ENCODE results near the gene ARSA. TPM values are rescaled to one million over a fixed set of nuclear protein-coding genes. Genes with fewer than 3 reads are reported as not detected.

The ARSA gene
- total and polyA plus RNA-seq, 4 donors: 6.8 to 28.0 (median 15.8) TPM

DNA sequence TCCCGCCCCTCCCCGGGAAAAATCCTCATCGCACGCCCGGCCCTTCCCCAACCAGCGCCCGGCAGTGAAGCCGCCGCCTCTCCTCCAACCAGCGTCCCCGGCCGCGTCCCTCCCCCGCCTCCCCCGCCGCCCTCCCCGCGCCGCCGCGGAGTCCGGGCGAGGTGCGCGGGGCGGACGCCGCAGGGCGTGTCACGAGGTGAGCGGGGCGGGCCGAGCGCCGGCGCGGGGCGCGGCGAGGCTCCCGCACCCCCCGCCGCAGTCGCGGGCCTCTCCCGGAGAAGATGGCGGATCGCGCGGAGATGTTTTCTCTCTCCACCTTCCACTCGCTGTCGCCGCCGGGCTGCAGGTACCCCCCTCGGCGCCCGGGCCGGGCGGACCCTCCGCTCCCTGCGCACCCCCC is 27.4 kb downstream of the ARSA start, which contains the start of gene MAPK8IP2:
Gene MAPK8IP2, plus strand, starts transcription at position 256 of the 400 bp plus-strand sequence. Its CDS starts 26 bp downstream, at position 282.
- TF ChIP-seq, protein P1, sequence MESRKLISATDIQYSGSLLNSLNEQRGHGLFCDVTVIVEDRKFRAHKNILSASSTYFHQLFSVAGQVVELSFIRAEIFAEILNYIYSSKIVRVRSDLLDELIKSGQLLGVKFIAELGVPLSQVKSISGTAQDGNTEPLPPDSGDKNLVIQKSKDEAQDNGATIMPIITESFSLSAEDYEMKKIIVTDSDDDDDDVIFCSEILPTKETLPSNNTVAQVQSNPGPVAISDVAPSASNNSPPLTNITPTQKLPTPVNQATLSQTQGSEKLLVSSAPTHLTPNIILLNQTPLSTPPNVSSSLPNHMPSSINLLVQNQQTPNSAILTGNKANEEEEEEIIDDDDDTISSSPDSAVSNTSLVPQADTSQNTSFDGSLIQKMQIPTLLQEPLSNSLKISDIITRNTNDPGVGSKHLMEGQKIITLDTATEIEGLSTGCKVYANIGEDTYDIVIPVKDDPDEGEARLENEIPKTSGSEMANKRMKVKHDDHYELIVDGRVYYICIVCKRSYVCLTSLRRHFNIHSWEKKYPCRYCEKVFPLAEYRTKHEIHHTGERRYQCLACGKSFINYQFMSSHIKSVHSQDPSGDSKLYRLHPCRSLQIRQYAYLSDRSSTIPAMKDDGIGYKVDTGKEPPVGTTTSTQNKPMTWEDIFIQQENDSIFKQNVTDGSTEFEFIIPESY (IDR thresholded peaks at IDR 0.05): no peak
- TF ChIP-seq NR2F2 (IDR thresholded peaks at IDR 0.05) (no peak), HNF4G (IDR thresholded peaks at IDR 0.05) (no peak), TAF1 (conservative IDR thresholded peaks at IDR 0.05) (no peak), FOXA1 (IDR thresholded peaks at IDR 0.05) (no peak), RAD21 (IDR thresholded peaks at IDR 0.05) (no peak), HNF4A (conservative IDR thresholded peaks at IDR 0.05) (no peak), GABPA (IDR thresholded peaks at IDR 0.05 in 1 of 2, conservative IDR thresholded peaks at IDR 0.05 in 1 of 2) (no peak), FOXA2 (IDR thresholded peaks at IDR 0.05) (no peak), YY1 (IDR thresholded peaks at IDR 0.05) (no peak), CTCF (IDR thresholded peaks at IDR 0.05; ENCODE audit: low read depth, low read length, missing input control) (no peak), SP1 (IDR thresholded peaks at IDR 0.05) (no peak)
- TF ChIP-seq, protein P2, sequence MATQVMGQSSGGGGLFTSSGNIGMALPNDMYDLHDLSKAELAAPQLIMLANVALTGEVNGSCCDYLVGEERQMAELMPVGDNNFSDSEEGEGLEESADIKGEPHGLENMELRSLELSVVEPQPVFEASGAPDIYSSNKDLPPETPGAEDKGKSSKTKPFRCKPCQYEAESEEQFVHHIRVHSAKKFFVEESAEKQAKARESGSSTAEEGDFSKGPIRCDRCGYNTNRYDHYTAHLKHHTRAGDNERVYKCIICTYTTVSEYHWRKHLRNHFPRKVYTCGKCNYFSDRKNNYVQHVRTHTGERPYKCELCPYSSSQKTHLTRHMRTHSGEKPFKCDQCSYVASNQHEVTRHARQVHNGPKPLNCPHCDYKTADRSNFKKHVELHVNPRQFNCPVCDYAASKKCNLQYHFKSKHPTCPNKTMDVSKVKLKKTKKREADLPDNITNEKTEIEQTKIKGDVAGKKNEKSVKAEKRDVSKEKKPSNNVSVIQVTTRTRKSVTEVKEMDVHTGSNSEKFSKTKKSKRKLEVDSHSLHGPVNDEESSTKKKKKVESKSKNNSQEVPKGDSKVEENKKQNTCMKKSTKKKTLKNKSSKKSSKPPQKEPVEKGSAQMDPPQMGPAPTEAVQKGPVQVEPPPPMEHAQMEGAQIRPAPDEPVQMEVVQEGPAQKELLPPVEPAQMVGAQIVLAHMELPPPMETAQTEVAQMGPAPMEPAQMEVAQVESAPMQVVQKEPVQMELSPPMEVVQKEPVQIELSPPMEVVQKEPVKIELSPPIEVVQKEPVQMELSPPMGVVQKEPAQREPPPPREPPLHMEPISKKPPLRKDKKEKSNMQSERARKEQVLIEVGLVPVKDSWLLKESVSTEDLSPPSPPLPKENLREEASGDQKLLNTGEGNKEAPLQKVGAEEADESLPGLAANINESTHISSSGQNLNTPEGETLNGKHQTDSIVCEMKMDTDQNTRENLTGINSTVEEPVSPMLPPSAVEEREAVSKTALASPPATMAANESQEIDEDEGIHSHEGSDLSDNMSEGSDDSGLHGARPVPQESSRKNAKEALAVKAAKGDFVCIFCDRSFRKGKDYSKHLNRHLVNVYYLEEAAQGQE (IDR thresholded peaks at IDR 0.05): no peak
- TF ChIP-seq, protein P3, sequence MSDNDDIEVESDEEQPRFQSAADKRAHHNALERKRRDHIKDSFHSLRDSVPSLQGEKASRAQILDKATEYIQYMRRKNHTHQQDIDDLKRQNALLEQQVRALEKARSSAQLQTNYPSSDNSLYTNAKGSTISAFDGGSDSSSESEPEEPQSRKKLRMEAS (IDR thresholded peaks at IDR 0.05): no peak
- H3K27ac ChIP-seq (ENCODE audit: low read depth in 1 of 2, low read length in 2 of 2): no peak within 1 kb of the TSS
- WGBS: under 1% methylated on average over 61 of the region's 61 CpGs
- DNase-seq (ENCODE audit: low spot score): no peak
- H3K9ac ChIP-seq (ENCODE audit: low read depth in 1 of 2, low read length in 2 of 2): no peak within 1 kb of the TSS
- no peaks in the 10 kb centered on the region for H3K9me3 ChIP-seq (ENCODE audit: control insufficient read depth in 4 of 4, low read length in 3 of 4)
- H3K27me3 ChIP-seq (ENCODE audit: control insufficient read depth in 4 of 4, insufficient read depth in 4 of 4, low read length in 3 of 4): peaks cover 0 to 10% (median 2%) of the 10 kb centered on the region in 4 donors
- H3K36me3 ChIP-seq (ENCODE audit: control insufficient read depth in 4 of 4, insufficient read depth in 3 of 4, low read depth in 1 of 4, low read length in 3 of 4): no peaks in the 10 kb centered on the region
- H3K4me1 ChIP-seq (ENCODE audit: control insufficient read depth in 4 of 4, insufficient read depth in 4 of 4, low read length in 3 of 4): peaks cover 0 to 7% (median 4%) of the 10 kb centered on the region in 4 donors
- H3K4me3 ChIP-seq (ENCODE audit: low read depth in 1 of 3, low read length in 3 of 3): peak within 1 kb of the TSS in 1 of 3 donors; percentile 61

GRCh38 chr22:50599816-50600455 is 28.0 kb downstream of the ARSA start:
- peak overlapping the region in 1 of 3 donors; percentile 61 for H3K4me3 ChIP-seq (ENCODE audit: low read depth in 1 of 3, low read length in 3 of 3)
- peaks cover 0 to 10% (median 2%) of the 10 kb centered on the region in 4 donors for H3K27me3 ChIP-seq (ENCODE audit: control insufficient read depth in 4 of 4, insufficient read depth in 4 of 4, low read length in 3 of 4)

More at GRCh38 chr22:50599816-50600455, 28.0 kb downstream of the ARSA start:
- DNase-seq (ENCODE audit: low spot score): peak; percentile 72
- peaks cover 0 to 7% (median 4%) of the 10 kb centered on the region in 4 donors for H3K4me1 ChIP-seq (ENCODE audit: control insufficient read depth in 4 of 4, insufficient read depth in 4 of 4, low read length in 3 of 4)
- no peak for TF ChIP-seq TAF1 (conservative IDR thresholded peaks at IDR 0.05)
- TF ChIP-seq, protein P2 (IDR thresholded peaks at IDR 0.05): peak; percentile 99
- H3K36me3 ChIP-seq (ENCODE audit: control insufficient read depth in 4 of 4, insufficient read depth in 3 of 4, low read depth in 1 of 4, low read length in 3 of 4): no peaks in the 10 kb centered on the region
- H3K9me3 ChIP-seq (ENCODE audit: control insufficient read depth in 4 of 4, low read length in 3 of 4): no peaks in the 10 kb centered on the region
- WGBS: 15% methylated on average over 52 of the region's 52 CpGs
- H3K27ac ChIP-seq (ENCODE audit: low read depth in 1 of 2, low read length in 2 of 2): no peak overlapping the region
- H3K9ac ChIP-seq (ENCODE audit: low read depth in 1 of 2, low read length in 2 of 2): no peak overlapping the region
